K562 (cell line): ENCODE data around the gene S100A10. TPM values are rescaled to one million over a fixed set of nuclear protein-coding genes. Genes with fewer than 3 reads are reported as not detected.

ENCODE experiments used
- ATAC-seq: fragments of 200-7000 bp; cut with Tn5 transposase; 3 replicates; pipeline ENCODE4 v1.9.1; 2020; ENCODE audit warnings: moderate library complexity
- BruUV-seq: library from RNA; stranded (reverse); fragments of 400-500 nt; replicated peaks from 2 replicates; lab custom pipeline; 2021; lab: Mats Ljungman, UMichigan
- CTCF ChIA-PET: fragments of 300-600 bp; formaldehyde crosslinking; extraction: SDS; loops from one replicate; lab custom pipeline; 2021; ENCODE audit warnings: low intra/inter-chr PET ratio; lab: Yijun Ruan, JAX
- POLR2A ChIA-PET: fragments of 300-600, 350-650 bp; sonication (Branson Sonifier 250); formaldehyde crosslinking; extraction: SDS; loops from one replicate; lab custom pipeline; 2021; ENCODE audit warnings: antibody characterized with exemption, inconsistent platforms; lab: Yijun Ruan, JAX
- DNase-seq, 4 experiments: peaks; one replicate each; pipeline versions ENCODE4 v3.0.0 to v3.0.0-alpha.2; 2011 to 2018; ENCODE audit warnings: low spot score in 3 of 4, mixed read lengths in 3 of 4; ENCODE audit errors: extremely low read depth in 1 of 4
- FAIRE-seq: peaks from 2 replicates; lab custom pipeline; 2011; peaks lifted over from hg19 to GRCh38; lab: Jason Lieb, UNC
- H2AFZ ChIP-seq: 2 replicates; pipeline ENCODE4 v1.6.0; 2011; ENCODE audit warnings: low read depth, low read length, control low read depth, inconsistent platforms
- H3K27ac ChIP-seq: fragments of 200-600 bp; 3 replicates; pipeline ENCODE4 v1.8.0; 2011; ENCODE audit warnings: low read depth, mild to moderate bottlenecking, control low read depth, inconsistent platforms, low read length, moderate library complexity, mixed read lengths; ENCODE audit errors: extremely low read depth
- H3K27me3 ChIP-seq, 2 experiments: fragments of 300-600 bp in 1 of 2; 2 replicates in 1 of 2; 3 replicates in 1 of 2; pipeline versions ENCODE4 v1.6.0 to v1.8.0; 2011; ENCODE audit warnings: inconsistent platforms in 2 of 2, low read length in 2 of 2, mild to moderate bottlenecking in 1 of 2, mixed read lengths in 1 of 2, moderate library complexity in 1 of 2; ENCODE audit not compliant: control insufficient read depth in 2 of 2, insufficient read depth in 2 of 2
- H3K36me3 ChIP-seq: fragments of 300-600 bp; 3 replicates; pipeline ENCODE4 v1.8.0; 2011; ENCODE audit warnings: mild to moderate bottlenecking, low read length, inconsistent platforms; ENCODE audit not compliant: control insufficient read depth, insufficient read depth
- H3K4me1 ChIP-seq, 2 experiments: fragments of 200-600 bp in 1 of 2; replicated peaks in 1 of 2; 2 replicates in 1 of 2; 3 replicates in 1 of 2; pipeline versions ENCODE4 v1.5.1 to v1.8.0; 2011; ENCODE audit warnings: inconsistent platforms in 2 of 2, low read length in 2 of 2, mild to moderate bottlenecking in 1 of 2, mixed read lengths in 1 of 2, moderate library complexity in 1 of 2; ENCODE audit not compliant: control insufficient read depth in 2 of 2, insufficient read depth in 2 of 2
- H3K4me2 ChIP-seq: 2 replicates; pipeline ENCODE4 v1.6.1; 2011; ENCODE audit warnings: low read length, control low read depth, inconsistent platforms, mixed read lengths; ENCODE audit not compliant: insufficient read depth
- H3K4me3 ChIP-seq: fragments of 200-600 bp; sonication (generic), shearing (Covaris generic); 2 replicates; pipeline ENCODE4 v1.5.1; 2016; ENCODE audit warnings: control low read depth, inconsistent platforms
- H3K79me2 ChIP-seq: fragments of 200-600 bp; 3 replicates; pipeline ENCODE4 v1.8.0; 2011; ENCODE audit warnings: low read length, inconsistent platforms; ENCODE audit not compliant: control insufficient read depth, insufficient read depth
- H3K9ac ChIP-seq, 2 experiments: 2 replicates each; pipeline versions ENCODE4 v1.6.0 to v1.6.1; 2011; ENCODE audit warnings: low read depth in 2 of 2, low read length in 2 of 2, control low read depth in 1 of 2, inconsistent platforms in 1 of 2, mild to moderate bottlenecking in 1 of 2, mixed read lengths in 1 of 2; ENCODE audit not compliant: insufficient read depth in 1 of 2
- H3K9me1 ChIP-seq: one replicate; pipeline ENCODE4 v1.6.0; 2011; ENCODE audit warnings: inconsistent platforms, mild to moderate bottlenecking, low read length, moderate library complexity; ENCODE audit not compliant: control insufficient read depth, insufficient read depth
- H3K9me3 ChIP-seq: replicated peaks from 2 replicates; pipeline ENCODE4 v1.5.1; 2011; ENCODE audit warnings: low read depth, low read length, inconsistent platforms; ENCODE audit not compliant: control insufficient read depth, insufficient read depth
- H4K20me1 ChIP-seq: replicated peaks from 2 replicates; pipeline ENCODE4 v1.6.1; 2011; ENCODE audit warnings: low read length, inconsistent platforms, mixed read lengths; ENCODE audit not compliant: control insufficient read depth, insufficient read depth
- FOXK2 ChIP-seq, 2 experiments: fragments of 450-650 bp; IDR thresholded peaks in 1 of 2; conservative IDR thresholded peaks in 1 of 2; 2 replicates each; pipeline ENCODE4 v1.6.1; 2016; ENCODE audit warnings: low read depth in 2 of 2, mild to moderate bottlenecking in 1 of 2
- MYNN ChIP-seq, 2 experiments: sonication (generic); formaldehyde crosslinking in 1 of 2; IDR thresholded peaks; 2 replicates each; pipeline versions ENCODE4 v1.5.0 to v1.6.1; 2016 to 2020; ENCODE audit warnings: antibody characterized with exemption in 1 of 2, missing genetic modification reagents in 1 of 2
- PCBP2 ChIP-seq: fragments of 200-400 bp; formaldehyde crosslinking; IDR thresholded peaks from 2 replicates; pipeline ENCODE4 v1.6.1; 2018; ENCODE audit warnings: low read length, low read depth, mild to moderate bottlenecking, moderate library complexity; ENCODE audit not compliant: poor library complexity, severe bottlenecking
- SMARCA4 ChIP-seq: fragments of 450-650 bp; IDR thresholded peaks from 2 replicates; pipeline ENCODE4 v1.6.1; 2016
- WGBS: fragments of 100-300 bp; shearing (Covaris generic); methylation state at CpG from one replicate; pipeline ENCODE4 v1.1.6; 2016; ENCODE audit warnings: low coverage, mixed read lengths; ENCODE audit not compliant: insufficient coverage; ENCODE audit errors: missing lambda C conversion rate; 5-methylcytosine and 5-hydroxymethylcytosine counted together
- in situ Hi-C: fragments of 300-500 bp; cut with MboI; formaldehyde crosslinking; loops from 4 replicates; pipeline ENCODE4 v1.15.0; 2018; ENCODE audit warnings: inconsistent platforms, mixed read lengths
- intact Hi-C: fragments of 100-400 bp; cut with micrococcal nuclease; formaldehyde crosslinking; loops from 2 replicates; pipeline ENCODE4 v1.14.2; 2022
- polyA plus RNA-seq, 8 experiments: library from polyadenylated mRNA; depleted of rRNA in 4 of 8; stranded (reverse) in 5 of 8; unstranded in 3 of 8; fragments of >200 nt; fragmentation: Nextera tagmentation in 2 of 8; fragmentation: Illumina TruSeq in 1 of 8; extraction: Ambion mirVana in 2 of 8; extraction: Trizol in 1 of 8; gene quantifications; 2 replicates each; pipeline versions ENCODE4 v1.2.1 to v1.2.3, GENCODE V29; 2011 to 2014; ENCODE audit warnings: inconsistent platforms in 1 of 8, missing spikeins in 1 of 8
- total RNA-seq, 7 experiments: library from RNA; depleted of rRNA in 6 of 7; stranded (reverse); fragments of >200 nt in 6 of 7; fragmentation: Illumina TruSeq in 2 of 7; extraction: Trizol in 2 of 7; gene quantifications; 2 replicates each; pipeline versions ENCODE4 v1.2.1 to v1.2.3, GENCODE V29; 2011 to 2021; ENCODE audit warnings: low replicate concordance in 1 of 7
- TF ChIP-seq, protein P1 (sequence below): fragments of 450-650 bp; IDR thresholded peaks from 2 replicates; pipeline ENCODE4 v1.6.1; 2016; ENCODE audit warnings: mild to moderate bottlenecking, moderate library complexity
- TF ChIP-seq, protein P2 (sequence below), 3 experiments: IDR thresholded peaks in 2 of 3; conservative IDR thresholded peaks in 1 of 3; 2 replicates each; pipeline ENCODE4 v1.5.1; 2011 to 2012; ENCODE audit warnings: low read length in 3 of 3, mild to moderate bottlenecking in 3 of 3, control low read depth in 2 of 3, improper control_type of control experiment in 1 of 3, inconsistent platforms in 1 of 3, low read depth in 1 of 3, mixed read lengths in 1 of 3, moderate library complexity in 1 of 3; ENCODE audit not compliant: insufficient read depth in 2 of 3

S100A10 gene
- total and polyA plus RNA-seq, 9 of the 15 experiments (the other 6 are each of a cell fraction or from before 2014, with no cell fraction given): 0.32 to 1.6 (median 0.50) TPM; not detected in 3

DNA sequence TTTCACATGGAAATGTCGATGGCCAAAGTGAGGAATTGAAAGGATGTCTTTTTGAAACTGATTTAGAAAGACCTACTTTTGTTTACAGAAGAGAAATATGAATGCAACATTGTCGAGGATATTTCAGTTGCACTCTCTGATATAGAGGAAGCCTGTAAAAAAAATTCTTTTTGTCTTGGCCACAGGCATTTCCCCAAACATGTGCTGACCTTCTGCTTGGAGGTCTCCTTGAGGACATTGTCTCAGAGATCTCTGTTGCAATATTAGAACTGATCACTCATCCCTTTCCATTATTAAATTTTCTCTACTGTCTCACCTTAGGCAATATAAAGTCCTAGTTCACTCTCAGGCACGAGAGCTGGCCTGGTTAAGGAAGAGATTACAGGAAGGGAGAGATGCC lies 27.2 kb upstream of the S100A10 start (continued):
- no peak for TF ChIP-seq MYNN (IDR thresholded peaks at IDR 0.05)
- no peak for TF ChIP-seq MYNN (CRISPR knock-in tag; IDR thresholded peaks at IDR 0.05)

DNA sequence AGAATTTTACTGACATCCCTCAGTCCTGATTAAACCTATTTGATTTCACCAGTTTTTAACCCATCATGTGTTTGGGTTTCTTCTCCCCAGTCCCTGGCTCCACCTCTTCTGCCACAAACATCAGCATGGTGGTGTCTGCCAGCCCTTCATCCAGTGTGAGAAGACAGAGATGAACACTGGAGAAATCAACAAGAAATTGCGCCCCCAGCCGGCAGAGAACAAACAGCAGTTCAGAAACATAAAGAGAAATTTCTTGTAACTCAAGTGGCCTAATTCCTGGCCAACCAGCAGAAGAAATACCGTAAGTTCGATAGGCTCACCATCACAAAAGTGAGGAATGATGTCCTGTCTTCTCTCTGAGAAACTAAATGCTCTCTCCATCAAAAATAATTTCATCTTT lies 24.9 kb upstream of the S100A10 start:
- H2AFZ ChIP-seq: no peak overlapping the region
- FAIRE-seq (no peak), ATAC-seq (peak; percentile 71), DNase-seq (peak in 1 of 4 experiments; percentile 63)
- no peaks in the 10 kb centered on the region for H3K36me3 ChIP-seq
- H3K27me3 ChIP-seq: peaks cover 26 to 42% of the 10 kb centered on the region in 2 experiments
- in situ Hi-C loops (no loop called here), intact Hi-C loops (no loop called here)
- no peaks in the 10 kb centered on the region for H3K9me1 ChIP-seq
- POLR2A ChIA-PET: interaction anchor here (0.9 to 1.0 kb wide), 2 partner anchors 17 to 18 kb away, joined by 3 to 4 read pairs; partner anchors contain the start of gene S100A11
- 0% methylated on average over 4 of the region's 4 CpGs for WGBS
- no peak overlapping the region for H3K27ac ChIP-seq
- no peak overlapping the region for H3K4me3 ChIP-seq
- H4K20me1 ChIP-seq: no peaks in the 10 kb centered on the region
- H3K4me1 ChIP-seq: no peaks in the 10 kb centered on the region
- no TSS peak for BruUV-seq
- CTCF ChIA-PET: no interaction called here
- no peak overlapping the region for H3K9ac ChIP-seq
- no peaks in the 10 kb centered on the region for H3K9me3 ChIP-seq
- H3K79me2 ChIP-seq: no peaks in the 10 kb centered on the region
- H3K4me2 ChIP-seq: no peak overlapping the region
- TF ChIP-seq SMARCA4 (0 out of 2 replicates have a peak, but pooled peaks have one; percentile 19), FOXK2 (conservative IDR thresholded peaks at IDR 0.05 in 1 of 2, IDR thresholded peaks at IDR 0.05 in 1 of 2; ENCODE audit: low read depth in 2 of 2) (peak; percentile 53 to 56; a peak in 3 of 4 replicates), PCBP2 (no peak)
- TF ChIP-seq, protein P1, sequence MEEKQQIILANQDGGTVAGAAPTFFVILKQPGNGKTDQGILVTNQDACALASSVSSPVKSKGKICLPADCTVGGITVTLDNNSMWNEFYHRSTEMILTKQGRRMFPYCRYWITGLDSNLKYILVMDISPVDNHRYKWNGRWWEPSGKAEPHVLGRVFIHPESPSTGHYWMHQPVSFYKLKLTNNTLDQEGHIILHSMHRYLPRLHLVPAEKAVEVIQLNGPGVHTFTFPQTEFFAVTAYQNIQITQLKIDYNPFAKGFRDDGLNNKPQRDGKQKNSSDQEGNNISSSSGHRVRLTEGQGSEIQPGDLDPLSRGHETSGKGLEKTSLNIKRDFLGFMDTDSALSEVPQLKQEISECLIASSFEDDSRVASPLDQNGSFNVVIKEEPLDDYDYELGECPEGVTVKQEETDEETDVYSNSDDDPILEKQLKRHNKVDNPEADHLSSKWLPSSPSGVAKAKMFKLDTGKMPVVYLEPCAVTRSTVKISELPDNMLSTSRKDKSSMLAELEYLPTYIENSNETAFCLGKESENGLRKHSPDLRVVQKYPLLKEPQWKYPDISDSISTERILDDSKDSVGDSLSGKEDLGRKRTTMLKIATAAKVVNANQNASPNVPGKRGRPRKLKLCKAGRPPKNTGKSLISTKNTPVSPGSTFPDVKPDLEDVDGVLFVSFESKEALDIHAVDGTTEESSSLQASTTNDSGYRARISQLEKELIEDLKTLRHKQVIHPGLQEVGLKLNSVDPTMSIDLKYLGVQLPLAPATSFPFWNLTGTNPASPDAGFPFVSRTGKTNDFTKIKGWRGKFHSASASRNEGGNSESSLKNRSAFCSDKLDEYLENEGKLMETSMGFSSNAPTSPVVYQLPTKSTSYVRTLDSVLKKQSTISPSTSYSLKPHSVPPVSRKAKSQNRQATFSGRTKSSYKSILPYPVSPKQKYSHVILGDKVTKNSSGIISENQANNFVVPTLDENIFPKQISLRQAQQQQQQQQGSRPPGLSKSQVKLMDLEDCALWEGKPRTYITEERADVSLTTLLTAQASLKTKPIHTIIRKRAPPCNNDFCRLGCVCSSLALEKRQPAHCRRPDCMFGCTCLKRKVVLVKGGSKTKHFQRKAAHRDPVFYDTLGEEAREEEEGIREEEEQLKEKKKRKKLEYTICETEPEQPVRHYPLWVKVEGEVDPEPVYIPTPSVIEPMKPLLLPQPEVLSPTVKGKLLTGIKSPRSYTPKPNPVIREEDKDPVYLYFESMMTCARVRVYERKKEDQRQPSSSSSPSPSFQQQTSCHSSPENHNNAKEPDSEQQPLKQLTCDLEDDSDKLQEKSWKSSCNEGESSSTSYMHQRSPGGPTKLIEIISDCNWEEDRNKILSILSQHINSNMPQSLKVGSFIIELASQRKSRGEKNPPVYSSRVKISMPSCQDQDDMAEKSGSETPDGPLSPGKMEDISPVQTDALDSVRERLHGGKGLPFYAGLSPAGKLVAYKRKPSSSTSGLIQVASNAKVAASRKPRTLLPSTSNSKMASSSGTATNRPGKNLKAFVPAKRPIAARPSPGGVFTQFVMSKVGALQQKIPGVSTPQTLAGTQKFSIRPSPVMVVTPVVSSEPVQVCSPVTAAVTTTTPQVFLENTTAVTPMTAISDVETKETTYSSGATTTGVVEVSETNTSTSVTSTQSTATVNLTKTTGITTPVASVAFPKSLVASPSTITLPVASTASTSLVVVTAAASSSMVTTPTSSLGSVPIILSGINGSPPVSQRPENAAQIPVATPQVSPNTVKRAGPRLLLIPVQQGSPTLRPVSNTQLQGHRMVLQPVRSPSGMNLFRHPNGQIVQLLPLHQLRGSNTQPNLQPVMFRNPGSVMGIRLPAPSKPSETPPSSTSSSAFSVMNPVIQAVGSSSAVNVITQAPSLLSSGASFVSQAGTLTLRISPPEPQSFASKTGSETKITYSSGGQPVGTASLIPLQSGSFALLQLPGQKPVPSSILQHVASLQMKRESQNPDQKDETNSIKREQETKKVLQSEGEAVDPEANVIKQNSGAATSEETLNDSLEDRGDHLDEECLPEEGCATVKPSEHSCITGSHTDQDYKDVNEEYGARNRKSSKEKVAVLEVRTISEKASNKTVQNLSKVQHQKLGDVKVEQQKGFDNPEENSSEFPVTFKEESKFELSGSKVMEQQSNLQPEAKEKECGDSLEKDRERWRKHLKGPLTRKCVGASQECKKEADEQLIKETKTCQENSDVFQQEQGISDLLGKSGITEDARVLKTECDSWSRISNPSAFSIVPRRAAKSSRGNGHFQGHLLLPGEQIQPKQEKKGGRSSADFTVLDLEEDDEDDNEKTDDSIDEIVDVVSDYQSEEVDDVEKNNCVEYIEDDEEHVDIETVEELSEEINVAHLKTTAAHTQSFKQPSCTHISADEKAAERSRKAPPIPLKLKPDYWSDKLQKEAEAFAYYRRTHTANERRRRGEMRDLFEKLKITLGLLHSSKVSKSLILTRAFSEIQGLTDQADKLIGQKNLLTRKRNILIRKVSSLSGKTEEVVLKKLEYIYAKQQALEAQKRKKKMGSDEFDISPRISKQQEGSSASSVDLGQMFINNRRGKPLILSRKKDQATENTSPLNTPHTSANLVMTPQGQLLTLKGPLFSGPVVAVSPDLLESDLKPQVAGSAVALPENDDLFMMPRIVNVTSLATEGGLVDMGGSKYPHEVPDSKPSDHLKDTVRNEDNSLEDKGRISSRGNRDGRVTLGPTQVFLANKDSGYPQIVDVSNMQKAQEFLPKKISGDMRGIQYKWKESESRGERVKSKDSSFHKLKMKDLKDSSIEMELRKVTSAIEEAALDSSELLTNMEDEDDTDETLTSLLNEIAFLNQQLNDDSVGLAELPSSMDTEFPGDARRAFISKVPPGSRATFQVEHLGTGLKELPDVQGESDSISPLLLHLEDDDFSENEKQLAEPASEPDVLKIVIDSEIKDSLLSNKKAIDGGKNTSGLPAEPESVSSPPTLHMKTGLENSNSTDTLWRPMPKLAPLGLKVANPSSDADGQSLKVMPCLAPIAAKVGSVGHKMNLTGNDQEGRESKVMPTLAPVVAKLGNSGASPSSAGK: no peak
- TF ChIP-seq, protein P2, sequence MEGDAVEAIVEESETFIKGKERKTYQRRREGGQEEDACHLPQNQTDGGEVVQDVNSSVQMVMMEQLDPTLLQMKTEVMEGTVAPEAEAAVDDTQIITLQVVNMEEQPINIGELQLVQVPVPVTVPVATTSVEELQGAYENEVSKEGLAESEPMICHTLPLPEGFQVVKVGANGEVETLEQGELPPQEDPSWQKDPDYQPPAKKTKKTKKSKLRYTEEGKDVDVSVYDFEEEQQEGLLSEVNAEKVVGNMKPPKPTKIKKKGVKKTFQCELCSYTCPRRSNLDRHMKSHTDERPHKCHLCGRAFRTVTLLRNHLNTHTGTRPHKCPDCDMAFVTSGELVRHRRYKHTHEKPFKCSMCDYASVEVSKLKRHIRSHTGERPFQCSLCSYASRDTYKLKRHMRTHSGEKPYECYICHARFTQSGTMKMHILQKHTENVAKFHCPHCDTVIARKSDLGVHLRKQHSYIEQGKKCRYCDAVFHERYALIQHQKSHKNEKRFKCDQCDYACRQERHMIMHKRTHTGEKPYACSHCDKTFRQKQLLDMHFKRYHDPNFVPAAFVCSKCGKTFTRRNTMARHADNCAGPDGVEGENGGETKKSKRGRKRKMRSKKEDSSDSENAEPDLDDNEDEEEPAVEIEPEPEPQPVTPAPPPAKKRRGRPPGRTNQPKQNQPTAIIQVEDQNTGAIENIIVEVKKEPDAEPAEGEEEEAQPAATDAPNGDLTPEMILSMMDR (IDR thresholded peaks at IDR 0.05 in 2 of 3, conservative IDR thresholded peaks at IDR 0.05 in 1 of 3; ENCODE audit: insufficient read depth in 2 of 3, low read depth in 1 of 3, low read length in 3 of 3): peak; percentile 55 to 67 (median 60); a peak in 5 of 6 replicates
